GM23248 (cell line): ENCODE data around the gene LMOD3.

Experiments
- EZH2 ChIP-seq: fragments of 200-600 bp; sonication (generic); IDR thresholded peaks from 2 replicates; pipeline ENCODE4 v1.6.1; 2018; ENCODE audit warnings: antibody characterized with exemption, mild to moderate bottlenecking; ENCODE audit not compliant: insufficient read depth, poor library complexity, severe bottlenecking
- EZH2phosphoT487 ChIP-seq: fragments of 200-600 bp; sonication (generic); IDR thresholded peaks from 2 replicates; pipeline ENCODE4 v1.6.1; 2018; ENCODE audit warnings: antibody characterized with exemption, moderate library complexity, mild to moderate bottlenecking, low read depth; ENCODE audit not compliant: insufficient read depth

GRCh38 chr3:69119138-69119537 lies 3.3 kb downstream of the LMOD3 start:
- TF ChIP-seq EZH2 (no peak), EZH2phosphoT487 (no peak)
